GM19351 (cell line): ENCODE measurements around the gene CCDC71.

Source experiments
- ATAC-seq: cut with Tn5 transposase; IDR thresholded peaks from one replicate; pipeline ENCODE4 v1.9.1; 2021; ENCODE audit warnings: mild to moderate bottlenecking, moderate library complexity; ENCODE audit not compliant: unreplicated experiment

The CCDC71 gene

DNA sequence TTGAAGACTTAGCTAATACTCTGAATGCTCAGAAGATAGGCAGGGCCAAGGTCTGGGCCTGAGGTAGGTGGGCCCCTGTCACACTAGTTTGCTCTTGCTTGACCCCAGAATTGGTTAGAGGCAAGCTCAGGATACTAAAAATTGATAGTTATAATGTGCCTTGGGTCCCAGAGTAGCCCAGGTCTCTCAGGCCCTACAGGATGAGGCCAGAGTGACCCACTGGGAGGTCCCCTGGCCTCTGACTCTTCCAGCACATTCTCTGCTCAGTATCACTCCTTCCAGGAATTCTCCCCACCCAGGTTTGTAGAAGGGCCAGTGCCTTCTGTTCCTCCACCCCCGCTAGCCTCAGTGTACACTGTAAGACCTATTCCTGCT is 4.6 kb upstream of the CCDC71 start:
- no peak for ATAC-seq

DNA sequence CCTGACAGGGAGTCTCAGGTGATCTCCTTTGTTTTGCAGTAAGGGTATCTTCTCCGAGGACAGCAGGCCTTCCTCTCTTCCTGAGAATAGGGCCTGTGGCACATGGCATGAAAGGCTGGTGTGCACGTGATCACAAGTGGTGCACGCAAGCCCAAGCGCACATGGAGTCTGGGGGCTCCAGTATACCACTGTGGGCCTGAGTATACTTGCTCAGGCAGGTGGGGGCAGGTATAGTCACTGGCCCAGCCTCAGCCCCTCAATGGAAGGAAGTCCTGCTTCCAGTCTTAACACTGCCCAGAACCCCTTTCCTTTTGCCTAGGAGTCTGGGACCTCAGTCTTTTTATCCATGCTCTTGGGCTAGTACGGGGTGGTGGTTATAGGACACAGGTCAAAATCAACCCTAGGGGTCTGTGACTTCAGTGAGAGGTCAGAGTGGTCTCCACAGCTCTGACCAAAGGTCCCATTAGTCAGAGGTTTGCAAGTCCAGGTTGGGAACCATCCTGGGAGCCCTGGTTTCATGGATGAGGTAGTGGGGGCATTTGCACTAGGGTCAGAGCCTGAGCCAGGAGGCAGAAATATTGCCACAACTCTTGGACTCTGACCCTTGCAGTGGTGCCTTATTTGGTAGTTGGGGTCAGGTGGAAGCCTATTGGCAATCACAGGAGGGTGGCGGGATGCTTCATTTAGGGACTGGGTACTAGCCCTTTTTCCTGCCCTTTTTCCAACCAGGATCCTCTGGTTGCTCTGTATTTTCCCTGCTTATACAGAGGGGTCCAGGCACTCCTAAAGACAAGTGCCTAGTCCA is 823 bp upstream of the CCDC71 start:
- no peak for ATAC-seq

DNA sequence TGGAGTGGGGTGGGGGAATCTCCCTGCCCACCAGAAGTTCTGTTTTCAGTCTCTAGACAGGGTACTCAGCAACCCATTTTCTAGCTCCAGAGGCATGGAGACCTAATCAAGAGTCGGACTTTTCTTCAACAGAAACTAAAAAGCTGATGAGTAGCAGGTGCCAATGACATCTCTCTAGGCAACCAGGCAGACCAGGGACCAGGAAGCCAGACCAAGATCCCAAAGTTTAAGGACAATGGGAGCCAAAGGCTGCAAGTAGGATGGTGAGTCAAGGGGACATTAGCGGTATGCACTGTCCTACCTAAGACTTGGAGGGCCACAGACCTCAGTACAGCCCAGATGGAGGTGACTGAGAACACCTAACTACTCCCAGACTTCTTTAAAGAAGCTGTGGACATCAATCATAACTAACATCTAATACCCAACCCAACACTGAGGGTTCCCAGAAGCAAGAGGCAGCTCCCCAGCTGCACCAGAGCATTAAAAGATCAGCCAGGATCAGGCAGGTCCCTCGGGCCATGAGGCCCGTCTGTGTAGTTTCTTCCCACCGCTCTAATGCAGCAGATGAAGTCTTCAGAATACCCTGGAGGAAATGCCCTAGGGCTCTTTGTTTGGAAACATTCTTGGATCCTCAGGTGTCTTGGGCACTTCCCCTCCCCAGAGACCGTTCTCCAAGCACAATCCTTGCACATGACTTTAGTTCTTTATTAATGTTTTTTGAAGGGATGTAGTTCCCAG is 979 bp downstream of the CCDC71 start:
- no peak for ATAC-seq

DNA sequence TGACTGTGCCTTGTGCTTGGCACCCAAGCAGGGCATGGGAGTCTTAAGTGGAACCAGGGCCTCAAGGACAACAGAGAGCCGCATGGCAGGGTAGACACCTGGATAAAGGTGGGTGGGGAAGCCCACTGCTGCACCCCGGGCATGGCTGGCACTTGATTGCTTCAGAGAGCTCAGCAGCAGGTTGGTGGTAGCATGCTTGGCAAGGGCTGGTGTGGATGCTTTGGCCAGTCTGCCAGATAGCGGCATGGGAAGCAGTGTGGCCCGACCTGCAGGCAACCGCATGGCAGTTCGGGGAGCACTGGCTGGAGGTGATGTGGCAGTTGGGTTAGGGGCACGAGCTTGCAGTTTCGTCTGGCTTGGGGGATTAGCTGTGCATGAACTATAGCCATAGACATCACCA is 2.5 kb downstream of the CCDC71 start:
- ATAC-seq = no peak

DNA sequence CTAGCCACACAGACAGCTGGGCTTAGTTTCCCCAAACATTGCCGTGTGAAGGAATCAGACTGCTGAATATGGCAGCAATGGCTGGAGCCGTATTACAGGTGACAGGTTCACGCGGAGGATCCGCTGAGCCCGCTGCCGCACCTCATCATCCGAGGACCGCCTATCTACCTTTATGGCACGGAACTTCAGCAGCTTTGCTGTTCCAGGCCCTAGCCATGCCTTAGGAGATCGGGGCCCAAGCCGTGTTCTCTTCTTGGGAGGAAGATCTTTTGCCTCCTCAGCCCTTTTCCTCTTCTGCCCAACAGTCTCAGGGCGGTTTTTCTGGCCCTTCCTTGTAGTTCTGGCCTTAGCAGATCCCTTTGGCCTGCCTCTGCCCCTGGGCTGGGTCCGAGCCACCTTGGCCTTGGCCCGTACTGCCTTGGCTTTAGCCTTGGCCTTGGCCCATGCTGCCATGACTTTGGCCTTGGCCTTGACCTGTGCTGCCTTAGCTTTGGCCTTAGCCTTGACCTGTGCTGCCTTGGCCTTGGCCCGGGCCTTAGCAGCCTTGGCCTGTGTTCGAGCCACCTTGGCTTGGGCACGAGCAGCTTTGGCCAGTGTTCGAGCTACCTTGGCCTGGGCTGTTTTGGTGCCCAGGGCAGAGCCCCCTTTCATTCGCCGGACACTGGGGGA is 3.2 kb downstream of the CCDC71 start:
- no peak for ATAC-seq

DNA sequence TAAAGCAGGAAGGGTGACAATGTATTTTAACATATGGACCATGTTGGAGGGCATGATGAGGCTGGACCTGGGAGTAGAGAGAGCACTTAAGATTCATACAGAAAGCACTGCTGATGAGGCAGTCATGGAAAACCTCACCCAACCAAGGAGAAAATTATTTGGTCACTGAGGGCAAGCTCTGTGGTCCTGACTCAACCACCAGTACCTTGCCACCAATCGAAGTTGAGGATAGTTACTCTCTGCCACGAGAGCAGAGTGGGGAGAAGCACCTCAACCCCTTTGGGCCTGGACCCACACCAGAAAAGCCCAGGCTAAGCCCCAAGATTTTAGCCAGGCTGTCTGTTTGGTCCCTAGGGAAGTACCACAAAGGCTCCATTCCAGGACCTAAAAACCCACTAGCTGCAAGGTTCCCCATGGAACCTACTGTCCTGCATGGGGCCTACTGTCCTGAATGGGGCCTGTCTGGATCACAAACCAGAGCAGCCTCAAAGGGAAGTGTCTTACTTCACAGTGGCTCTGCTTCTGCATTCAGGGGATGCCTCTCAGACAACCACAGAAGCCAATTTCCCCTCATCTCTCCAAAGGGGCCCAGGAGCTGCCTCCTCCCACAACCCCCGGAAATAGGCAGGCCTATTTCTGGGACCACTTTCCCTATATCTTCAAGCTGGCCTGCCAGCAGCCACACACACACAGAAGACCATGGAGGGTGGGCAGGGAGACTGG is 4.2 kb downstream of the CCDC71 start:
- ATAC-seq = no peak

DNA sequence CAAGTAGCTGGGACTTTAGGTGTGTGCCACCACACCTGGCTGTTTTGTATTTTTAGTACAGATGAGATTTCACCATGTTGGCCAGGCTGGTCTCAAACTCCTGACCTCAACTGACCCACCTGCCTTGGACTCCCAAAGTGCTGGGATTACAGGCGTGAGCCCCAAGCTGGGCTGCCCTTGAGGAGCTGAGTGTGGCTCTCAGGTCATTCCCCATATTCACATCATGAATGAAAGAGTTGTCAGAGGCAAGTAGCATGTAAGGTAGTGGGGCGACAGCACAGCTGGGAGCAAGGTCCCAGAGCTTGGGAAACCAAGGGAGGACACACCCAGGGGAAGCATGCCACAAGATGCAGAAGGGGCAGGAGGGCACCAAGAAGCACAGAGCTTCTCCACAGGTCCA is 4.9 kb downstream of the CCDC71 start:
- ATAC-seq = no peak

DNA sequence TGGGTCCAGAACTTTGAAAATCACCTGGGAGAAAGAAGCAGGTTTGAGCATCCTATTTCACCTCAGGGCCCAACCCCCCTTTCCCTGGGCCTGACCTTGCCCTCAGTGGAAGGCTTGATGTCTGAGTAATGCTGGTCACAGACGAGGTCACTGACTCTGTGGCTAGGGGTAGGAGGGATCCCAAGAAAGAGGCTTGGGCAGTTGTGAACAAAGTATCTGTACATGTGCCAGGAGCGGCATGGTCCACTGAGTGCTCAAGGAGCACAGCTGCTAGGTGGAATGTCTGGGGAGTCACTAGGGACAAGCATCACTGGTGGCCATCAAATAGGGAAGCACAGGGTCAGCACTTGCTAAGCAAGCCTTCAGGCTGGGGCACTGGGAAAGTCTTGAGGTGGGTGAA is 7.3 kb downstream of the CCDC71 start:
- ATAC-seq = no peak

DNA sequence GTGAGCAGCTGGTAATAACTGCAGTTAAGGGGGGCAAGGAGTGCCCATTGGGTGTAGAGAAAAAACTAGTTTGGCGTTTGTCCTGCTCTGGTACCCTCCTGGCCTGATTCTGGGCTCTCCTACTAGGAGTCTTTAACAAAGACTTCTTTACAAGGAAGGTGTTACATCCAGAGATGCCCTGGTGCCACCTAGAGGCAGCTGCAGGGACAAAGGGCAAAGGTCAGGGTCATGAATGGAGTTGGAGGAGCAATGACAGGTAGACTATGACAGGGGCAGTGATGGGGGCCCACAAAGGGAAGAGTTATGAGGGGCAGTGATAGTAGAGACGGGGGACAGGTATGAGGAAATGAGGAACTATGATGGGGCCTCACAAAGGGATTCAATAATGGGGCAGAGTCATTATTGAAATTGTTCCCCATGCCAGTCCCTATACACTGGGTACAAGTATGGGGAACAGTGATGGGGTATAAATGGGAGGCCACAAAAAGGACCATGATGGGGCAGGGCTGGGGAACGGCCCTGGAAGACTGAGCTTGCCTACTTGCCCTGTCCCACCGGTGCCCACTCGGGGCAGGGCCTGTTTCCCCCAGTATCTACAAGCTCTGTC is 7.9 kb downstream of the CCDC71 start:
- ATAC-seq = no peak

DNA sequence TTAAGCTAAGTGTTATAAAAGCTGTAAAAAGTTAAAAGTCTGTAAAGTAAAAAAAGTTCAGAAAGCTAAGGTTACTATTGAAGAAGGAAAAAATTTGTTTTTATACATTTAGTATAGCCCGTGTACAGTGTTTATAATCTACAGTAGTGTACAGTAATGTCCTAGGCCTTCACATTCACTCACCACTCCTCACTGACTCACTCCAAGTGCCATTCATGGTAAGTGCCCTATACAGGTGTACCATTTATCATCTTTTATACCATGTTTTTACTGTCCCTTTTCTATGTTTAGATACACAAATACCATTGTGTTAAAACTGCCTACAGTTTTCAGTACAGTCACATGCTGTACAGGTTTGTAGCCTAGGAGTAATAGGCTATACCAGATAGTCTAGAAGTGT is 8.8 kb downstream of the CCDC71 start:
- no peak for ATAC-seq

DNA sequence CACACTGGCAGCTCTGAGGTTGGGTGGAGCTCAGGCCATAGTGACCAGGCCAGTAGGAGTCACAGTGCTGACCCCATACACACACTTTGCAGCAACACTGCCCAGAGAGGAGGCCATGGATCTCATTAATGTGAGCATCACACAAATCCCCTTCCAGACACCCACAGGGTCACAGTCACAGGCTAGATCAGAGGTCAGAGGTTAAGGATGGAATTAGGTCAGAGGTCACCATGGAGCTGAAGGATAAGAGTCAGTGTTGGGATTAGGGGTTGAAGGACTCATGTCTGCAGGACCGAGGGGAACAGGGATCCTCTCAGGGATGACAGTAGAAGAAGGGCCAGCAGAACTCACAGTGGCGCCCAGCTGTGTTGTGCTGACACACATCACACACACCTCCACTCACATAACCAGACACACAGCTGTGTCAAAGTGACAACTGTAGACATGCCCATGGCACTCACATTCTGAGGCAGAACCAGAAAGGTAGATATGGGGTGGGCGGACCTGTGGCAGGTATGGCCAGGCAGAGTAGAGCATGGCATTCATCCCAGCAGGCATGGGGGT is 12.7 kb downstream of the CCDC71 start:
- no peak for ATAC-seq

DNA sequence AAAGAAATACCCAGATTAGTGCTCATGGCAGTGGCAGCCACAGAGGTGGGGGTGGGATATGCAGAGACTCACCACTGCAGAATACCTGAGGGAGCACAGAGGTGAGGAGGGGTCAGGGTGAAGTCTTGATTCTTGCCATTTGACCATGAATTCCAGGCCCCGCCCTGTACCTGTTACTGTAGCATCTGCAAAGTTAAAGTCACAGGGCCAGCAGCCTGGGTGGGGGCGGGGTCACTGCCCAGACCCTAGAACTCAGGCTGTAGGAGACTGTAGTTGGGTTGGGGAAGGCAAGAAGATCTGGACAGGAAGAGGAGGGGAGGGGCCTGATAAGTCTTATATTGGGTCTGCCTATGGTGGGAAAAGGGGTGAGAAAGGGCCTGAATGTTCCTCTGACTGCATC is 14.5 kb downstream of the CCDC71 start:
- no peak for ATAC-seq

DNA sequence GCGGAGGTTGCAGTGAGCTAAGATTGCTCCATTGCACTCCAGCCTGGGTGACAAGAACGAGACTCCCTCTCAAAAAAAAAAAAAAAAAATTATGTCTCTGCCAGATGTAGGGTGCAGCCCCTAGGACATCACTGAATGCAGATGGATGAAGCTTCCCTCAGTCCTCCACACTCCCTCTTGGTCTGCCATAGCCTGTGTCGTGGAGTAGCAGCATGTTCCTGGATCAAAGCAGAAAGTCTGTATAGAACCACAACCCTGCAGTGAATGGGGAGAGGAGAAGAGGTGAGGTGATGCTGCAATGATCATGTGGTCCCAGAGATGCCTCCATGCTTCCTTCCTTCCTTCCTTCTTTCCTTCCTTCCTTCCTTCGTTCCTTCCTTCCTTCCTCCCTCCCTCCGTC is 18.0 kb downstream of the CCDC71 start:
- ATAC-seq = no peak

DNA sequence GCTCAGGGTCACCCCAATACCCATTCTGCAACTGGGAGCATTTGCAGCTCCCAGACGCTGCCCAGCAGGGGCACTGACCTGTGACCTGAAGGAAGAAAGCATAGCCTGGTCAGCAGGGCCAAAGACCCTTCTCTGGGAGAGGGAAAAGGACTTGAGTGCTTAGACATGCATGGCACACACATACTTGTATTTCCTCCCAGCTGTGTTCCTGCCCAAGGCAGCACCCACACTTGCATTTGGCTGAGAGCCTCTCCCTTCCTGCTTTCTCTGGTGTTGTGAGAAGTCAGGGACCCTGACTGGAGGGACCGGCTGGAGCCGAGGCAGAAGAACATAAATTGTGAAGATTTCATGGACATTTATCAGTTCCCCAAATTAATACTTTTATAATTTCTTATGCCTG is 26.1 kb downstream of the CCDC71 start:
- ATAC-seq = no peak

DNA sequence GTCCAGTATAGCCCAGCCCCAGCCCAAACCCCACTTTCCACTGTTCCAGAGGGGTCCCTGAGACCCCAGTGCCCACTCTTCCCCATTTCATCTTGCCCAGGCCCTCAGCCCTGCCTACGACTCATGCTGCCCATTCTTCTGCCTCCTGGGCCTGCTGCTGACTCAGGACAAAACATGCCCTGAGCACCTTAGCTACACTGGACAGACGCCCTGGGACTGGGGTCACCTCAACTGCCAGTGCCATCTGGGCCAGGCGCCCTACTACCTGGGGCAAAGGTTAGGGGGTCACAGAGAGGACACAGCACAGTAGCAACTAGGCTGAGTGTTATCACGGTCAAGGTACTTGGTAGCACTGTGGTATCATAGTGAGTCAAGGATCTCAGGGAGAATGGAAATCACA is 30.6 kb downstream of the CCDC71 start:
- no peak for ATAC-seq

DNA sequence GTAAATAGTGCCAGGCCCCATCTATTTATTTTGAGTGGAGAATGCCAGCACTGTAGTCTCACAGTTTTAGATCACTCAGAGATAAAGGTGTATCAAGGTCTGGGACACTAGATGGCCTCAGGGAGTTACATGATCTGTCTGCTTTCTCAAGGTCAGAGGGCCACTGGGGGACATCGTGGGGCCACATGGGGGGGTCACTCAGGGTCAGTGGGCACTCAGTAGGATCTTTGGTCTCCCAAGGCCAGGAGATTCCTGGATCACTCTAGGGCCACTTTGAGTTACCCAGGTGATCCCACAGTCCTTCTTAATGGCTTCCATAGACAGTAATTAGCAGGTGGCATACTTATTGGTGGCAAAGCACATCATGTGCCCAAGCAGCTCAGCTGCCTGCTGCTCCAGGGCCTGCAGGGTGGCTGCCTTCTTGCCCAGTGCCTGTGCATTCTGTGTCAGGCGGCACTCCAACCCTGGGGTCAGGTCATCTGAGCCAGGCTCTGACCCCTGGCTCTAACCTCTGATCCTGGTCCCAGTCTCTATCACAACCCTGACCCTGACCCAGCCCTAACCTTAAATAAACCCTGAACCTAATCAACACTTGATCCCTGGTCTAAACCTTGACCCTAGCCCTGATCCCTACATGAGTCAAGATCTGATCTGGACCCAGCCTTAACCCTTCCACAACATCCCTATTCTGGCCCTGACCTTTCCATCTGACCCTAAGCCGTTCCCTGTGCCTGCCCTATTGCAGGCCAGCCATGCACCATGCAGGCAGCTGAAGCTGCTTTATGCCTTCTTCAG is 31.5 kb downstream of the CCDC71 start:
- ATAC-seq = no peak

DNA sequence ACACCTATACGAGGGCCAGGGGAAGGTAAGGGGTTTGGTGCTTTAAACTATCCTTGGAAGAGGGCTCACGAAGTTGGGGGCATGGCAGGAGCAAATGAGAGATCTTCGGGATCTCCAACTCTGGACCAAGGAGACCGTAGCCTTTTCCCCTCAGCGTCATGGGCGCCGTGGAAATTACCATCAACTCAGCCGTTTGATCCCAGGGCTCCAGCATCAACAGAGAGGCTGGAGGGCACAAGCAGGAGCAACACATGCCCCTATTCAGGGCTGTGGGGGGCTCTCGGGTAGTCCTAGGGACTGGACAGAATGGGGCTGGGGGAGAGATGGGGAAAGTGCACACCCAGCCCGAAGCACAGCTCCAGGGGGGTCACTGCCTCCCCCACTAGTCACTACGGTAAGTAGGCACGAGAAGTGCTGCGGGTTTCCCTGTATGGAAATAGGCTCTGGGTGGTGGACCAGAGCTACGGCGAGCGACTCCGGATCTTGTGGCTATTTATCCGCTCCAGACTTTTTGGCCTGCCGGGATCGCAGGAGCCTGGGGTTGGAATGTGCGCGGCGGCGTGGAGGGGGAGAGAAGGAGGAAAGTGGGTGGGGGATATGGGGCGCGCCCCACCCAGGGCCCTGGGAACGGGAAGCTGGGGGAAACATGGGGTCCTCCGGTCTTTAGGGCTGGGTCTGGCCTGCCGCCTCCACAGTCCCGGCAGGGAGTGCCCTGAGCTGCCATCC is 32.7 kb downstream of the CCDC71 start:
- no peak for ATAC-seq

DNA sequence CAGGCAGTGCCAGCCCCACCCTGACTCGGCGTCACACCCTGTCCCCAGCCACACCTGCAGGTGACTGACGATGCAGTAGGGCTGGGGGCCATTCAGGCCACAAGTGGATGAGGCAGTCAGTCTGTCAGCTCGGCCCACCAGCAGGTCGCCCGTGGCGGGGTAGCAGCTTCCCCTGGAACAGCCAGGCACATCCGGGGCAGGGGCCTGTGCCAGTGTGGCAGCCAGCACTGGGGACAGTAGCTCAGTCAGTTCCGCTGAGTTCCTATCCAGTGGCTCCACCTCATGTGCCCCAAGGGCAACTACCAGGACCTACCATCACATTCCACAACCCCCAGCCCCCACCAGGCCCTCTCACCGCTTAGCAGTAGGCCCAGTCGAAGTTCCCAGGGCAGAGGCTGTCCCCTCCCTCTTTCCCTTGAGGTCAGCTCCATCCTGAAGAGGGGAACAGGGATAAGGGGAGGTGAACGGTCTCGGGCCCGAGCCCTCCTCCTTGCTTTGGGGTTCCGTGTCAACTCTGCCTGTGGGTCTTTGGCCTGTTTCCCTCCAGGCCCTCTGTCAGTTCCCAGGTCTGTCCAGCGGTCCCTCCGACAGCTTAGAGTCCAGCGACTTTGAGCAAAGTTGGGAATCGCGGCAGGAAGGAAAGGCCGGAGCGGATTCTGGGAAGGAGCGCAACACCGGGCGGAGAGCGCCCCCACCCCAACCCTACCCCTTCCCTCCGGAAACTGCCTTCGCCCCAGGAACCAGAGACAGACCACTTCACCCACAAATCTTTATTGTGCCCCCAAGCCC is 33.5 kb downstream of the CCDC71 start, which contains the start of gene LAMB2:
LAMB2 (minus strand) TSS at position 614 of the 789 bp plus-strand sequence; CDS start at position 431, 183 bp downstream.
- no peak for ATAC-seq
